Fibroblast of mammary gland (primary cell): ENCODE data around the gene CALCR.

Source experiments
- DNase-seq: peaks from one replicate; pipeline ENCODE4 v3.0.0-alpha.2; 2010; ENCODE audit warnings: low read depth
- H3K4me3 ChIP-seq: 2 replicates; pipeline ENCODE4 v1.5.1; 2011; ENCODE audit warnings: low read depth, mild to moderate bottlenecking, low read length, moderate library complexity; ENCODE audit not compliant: control insufficient read depth
- TF ChIP-seq, protein P1 (sequence below): conservative IDR thresholded peaks from 2 replicates; pipeline ENCODE4 v1.5.1; 2011; ENCODE audit warnings: low read depth, low read length, inconsistent platforms; ENCODE audit not compliant: control insufficient read depth, insufficient read depth

CALCR gene

DNA sequence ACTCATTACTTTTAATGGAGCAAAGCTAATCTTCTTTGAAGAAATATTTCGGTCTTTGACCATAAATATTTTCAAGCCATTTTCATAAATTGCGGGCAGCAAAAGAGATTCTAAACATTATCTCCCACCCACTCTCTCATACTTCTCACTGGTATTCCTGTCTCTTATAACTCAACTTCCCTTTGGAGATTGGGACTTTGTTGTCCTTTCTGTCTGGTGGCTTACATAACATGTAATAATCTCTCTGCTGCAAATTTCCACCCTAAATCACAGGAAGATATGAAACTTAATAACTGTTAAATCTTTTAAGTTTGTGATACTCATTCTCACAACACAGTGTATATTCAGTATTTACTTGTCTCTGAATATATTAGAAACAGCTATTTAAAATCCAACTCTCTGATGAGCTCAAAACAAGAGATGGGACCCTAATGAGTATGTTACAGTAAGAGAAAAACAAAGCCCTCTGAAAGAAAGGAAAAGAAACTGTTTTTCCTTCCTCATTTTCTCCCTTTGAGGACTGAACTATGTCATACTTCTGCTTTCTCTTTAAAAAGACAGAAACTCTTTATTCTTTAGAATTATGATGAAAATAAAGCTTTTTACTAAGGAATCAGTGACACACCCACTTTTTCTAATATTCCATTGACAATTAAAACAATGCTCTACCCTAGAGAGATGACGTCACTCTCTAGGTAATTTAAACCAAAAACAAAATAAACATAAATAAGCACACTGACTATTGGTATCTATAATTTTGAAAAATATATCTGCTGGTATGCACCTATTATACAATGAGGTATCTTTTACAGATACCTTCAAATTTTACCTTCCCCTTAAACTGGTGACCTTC, 14.7 kb downstream of the CALCR start:
- DNase-seq = no peak
- H3K4me3 ChIP-seq = no peak overlapping the region
- TF ChIP-seq, protein P1, sequence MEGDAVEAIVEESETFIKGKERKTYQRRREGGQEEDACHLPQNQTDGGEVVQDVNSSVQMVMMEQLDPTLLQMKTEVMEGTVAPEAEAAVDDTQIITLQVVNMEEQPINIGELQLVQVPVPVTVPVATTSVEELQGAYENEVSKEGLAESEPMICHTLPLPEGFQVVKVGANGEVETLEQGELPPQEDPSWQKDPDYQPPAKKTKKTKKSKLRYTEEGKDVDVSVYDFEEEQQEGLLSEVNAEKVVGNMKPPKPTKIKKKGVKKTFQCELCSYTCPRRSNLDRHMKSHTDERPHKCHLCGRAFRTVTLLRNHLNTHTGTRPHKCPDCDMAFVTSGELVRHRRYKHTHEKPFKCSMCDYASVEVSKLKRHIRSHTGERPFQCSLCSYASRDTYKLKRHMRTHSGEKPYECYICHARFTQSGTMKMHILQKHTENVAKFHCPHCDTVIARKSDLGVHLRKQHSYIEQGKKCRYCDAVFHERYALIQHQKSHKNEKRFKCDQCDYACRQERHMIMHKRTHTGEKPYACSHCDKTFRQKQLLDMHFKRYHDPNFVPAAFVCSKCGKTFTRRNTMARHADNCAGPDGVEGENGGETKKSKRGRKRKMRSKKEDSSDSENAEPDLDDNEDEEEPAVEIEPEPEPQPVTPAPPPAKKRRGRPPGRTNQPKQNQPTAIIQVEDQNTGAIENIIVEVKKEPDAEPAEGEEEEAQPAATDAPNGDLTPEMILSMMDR = no peak

GRCh38 chr7:93558705-93559614, 15.6 kb downstream of the CALCR start:
- no peak for DNase-seq
- H3K4me3 ChIP-seq = no peak overlapping the region
- TF ChIP-seq, protein P1 = no peak

- no peak overlapping the region for H3K4me3 ChIP-seq
- TF ChIP-seq, protein P1 = no peak
- no peak for DNase-seq
Observed at GRCh38 chr7:93551931-93552330, 22.6 kb downstream of the CALCR start.

DNA sequence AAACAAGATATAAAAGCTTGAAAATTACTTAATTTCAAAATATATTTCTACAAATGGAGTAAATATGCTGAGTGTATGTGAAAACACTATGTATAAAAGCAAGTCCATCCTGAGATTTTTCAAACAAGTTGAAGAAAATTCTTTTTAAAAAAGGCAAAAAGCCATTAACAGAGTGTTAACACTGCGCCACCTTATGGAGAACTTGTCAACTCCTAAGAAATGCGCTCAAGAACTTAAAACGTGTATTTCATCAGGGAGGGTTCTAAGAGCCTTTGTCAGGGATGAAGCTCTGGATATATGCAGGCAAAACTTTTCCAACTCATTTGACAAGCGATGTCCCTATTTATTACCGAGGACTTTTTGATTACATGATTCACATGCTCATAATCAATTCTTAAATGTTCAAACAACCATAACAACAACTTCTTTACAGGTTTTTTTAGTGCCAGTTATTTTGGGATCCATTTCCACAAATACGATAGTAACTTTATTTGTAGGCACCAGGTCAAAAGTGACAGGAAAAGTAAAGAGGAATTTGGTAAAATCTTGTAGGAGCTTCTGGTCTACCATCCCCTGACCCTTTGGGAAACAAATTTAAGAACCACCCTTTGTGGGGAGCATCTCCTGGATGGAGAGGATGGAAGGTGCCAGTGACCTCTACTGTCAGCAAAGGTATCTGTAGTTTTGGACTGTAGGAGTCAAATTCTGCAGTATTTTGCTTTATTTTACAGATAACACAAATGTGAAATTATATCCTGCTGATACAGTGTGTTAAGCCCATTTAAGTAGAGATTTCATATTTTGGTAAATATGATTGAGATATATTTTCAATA, 23.2 kb downstream of the CALCR start:
- DNase-seq = peak; percentile 67
- TF ChIP-seq, protein P1 = peak; percentile 72
- no peak overlapping the region for H3K4me3 ChIP-seq

- TF ChIP-seq, protein P1 = no peak
- H3K4me3 ChIP-seq = no peak overlapping the region
- DNase-seq = no peak
Observed at GRCh38 chr7:93547716-93548115, 26.8 kb downstream of the CALCR start.

GRCh38 chr7:93544691-93545090, 29.8 kb downstream of the CALCR start:
- DNase-seq = no peak
- H3K4me3 ChIP-seq = no peak overlapping the region
- TF ChIP-seq, protein P1 = no peak
